Measurements from ENCODE around the gene CKAP5.

GRCh38 chr11:46724088-46724487 is 122.0 kb downstream of the CKAP5 start:
- TF ChIP-seq CTCF (conservative IDR thresholded peaks at IDR 0.05; ENCODE audit: low read depth, low read length) (no peak), EZH2 (IDR thresholded peaks at IDR 0.05; ENCODE audit: borderline replicate concordance, low read depth, low read length, poor library complexity, severe bottlenecking) (no peak)
